HepG2 (cell line): Measurements from ENCODE around the gene MT1A. TPM values are rescaled to one million over a fixed set of nuclear protein-coding genes. Genes with fewer than 3 reads are reported as not detected.
A peak's percentile ranks its signal among the peaks of the same experiment; 100 is the strongest.

Experiments
- FOXO1 ChIP-seq: sonication (generic); formaldehyde crosslinking; IDR thresholded peaks from 2 replicates; pipeline ENCODE4 v1.4.0; 2020; ENCODE audit warnings: missing genetic modification reagents
- GATAD2A ChIP-seq: IDR thresholded peaks from 2 replicates; pipeline ENCODE4 v1.6.1; 2016
- GLMP ChIP-seq: sonication (generic); formaldehyde crosslinking; IDR thresholded peaks from 2 replicates; pipeline ENCODE4 v1.9.0; 2021; ENCODE audit warnings: missing genetic modification reagents, mild to moderate bottlenecking, borderline replicate concordance
- HES4 ChIP-seq: sonication (generic); formaldehyde crosslinking; IDR thresholded peaks from 2 replicates; pipeline ENCODE4 v1.9.0; 2021; ENCODE audit warnings: mild to moderate bottlenecking, missing genetic modification reagents, borderline replicate concordance
- LCORL ChIP-seq, 2 experiments: fragments of 450-650 bp in 1 of 2; sonication (generic) in 1 of 2; formaldehyde crosslinking in 1 of 2; IDR thresholded peaks; 2 replicates each; pipeline versions ENCODE4 v1.5.0 to v1.6.1; 2017 to 2020; ENCODE audit warnings: antibody characterized with exemption in 1 of 2, missing genetic modification reagents in 1 of 2
- MED13 ChIP-seq: sonication (generic); formaldehyde crosslinking; IDR thresholded peaks from 2 replicates; pipeline ENCODE4 v1.5.0; 2020; ENCODE audit warnings: missing genetic modification reagents
- MED8 ChIP-seq: sonication (generic); formaldehyde crosslinking; IDR thresholded peaks from 2 replicates; pipeline ENCODE4 v1.8.1; 2023; ENCODE audit warnings: mild to moderate bottlenecking, missing genetic modification reagents; ENCODE audit not compliant: insufficient replicate concordance
- MIXL1 ChIP-seq: IDR thresholded peaks from 2 replicates; pipeline ENCODE4 v1.6.1; 2016
- MTERF4 ChIP-seq: sonication (generic); formaldehyde crosslinking; IDR thresholded peaks from 2 replicates; pipeline ENCODE4 v1.8.0; 2023; ENCODE audit warnings: mild to moderate bottlenecking, missing genetic modification reagents
- MYC ChIP-seq: sonication (generic); formaldehyde crosslinking; IDR thresholded peaks from 2 replicates; pipeline ENCODE4 v1.9.0; 2021; ENCODE audit warnings: missing genetic modification reagents, borderline replicate concordance
- NFATC3 ChIP-seq: sonication (generic); formaldehyde crosslinking; IDR thresholded peaks from 2 replicates; pipeline ENCODE4 v1.5.1; 2020; ENCODE audit warnings: mild to moderate bottlenecking, missing genetic modification reagents
- NFE2L1 ChIP-seq: sonication (generic); formaldehyde crosslinking; IDR thresholded peaks from 2 replicates; pipeline ENCODE4 v1.4.0; 2020; ENCODE audit warnings: missing genetic modification reagents, mild to moderate bottlenecking, borderline replicate concordance
- NKX3-1 ChIP-seq: sonication (generic); formaldehyde crosslinking; IDR thresholded peaks from 2 replicates; pipeline ENCODE4 v1.5.0; 2020; ENCODE audit warnings: missing genetic modification reagents
- RARG ChIP-seq: sonication (generic); formaldehyde crosslinking; IDR thresholded peaks from 2 replicates; pipeline ENCODE4 v1.4.0; 2020; ENCODE audit warnings: low read depth, mild to moderate bottlenecking, missing genetic modification reagents
- RFX1 ChIP-seq: fragments of 450-650 bp; IDR thresholded peaks from 2 replicates; pipeline ENCODE4 v1.6.1; 2017
- TARDBP ChIP-seq: sonication (generic); formaldehyde crosslinking; IDR thresholded peaks from 2 replicates; pipeline ENCODE4 v1.8.0; 2022; ENCODE audit warnings: mild to moderate bottlenecking, missing genetic modification reagents
- TSC22D2 ChIP-seq: sonication (generic); formaldehyde crosslinking; IDR thresholded peaks from 2 replicates; pipeline ENCODE4 v1.5.1; 2020; ENCODE audit warnings: missing genetic modification reagents, mild to moderate bottlenecking, borderline replicate concordance
- ZC3H13 ChIP-seq: sonication (generic); formaldehyde crosslinking; IDR thresholded peaks from 2 replicates; pipeline ENCODE4 v1.8.1; 2023; ENCODE audit warnings: mild to moderate bottlenecking, missing genetic modification reagents, moderate library complexity
- ZFY ChIP-seq: sonication (generic); formaldehyde crosslinking; IDR thresholded peaks from 2 replicates; pipeline ENCODE4 v1.4.0; 2020; ENCODE audit warnings: missing genetic modification reagents
- ZMYM2 ChIP-seq: sonication (generic); formaldehyde crosslinking; IDR thresholded peaks from 2 replicates; pipeline ENCODE4 v1.8.0; 2022; ENCODE audit warnings: mild to moderate bottlenecking, missing genetic modification reagents
- ZMYM4 ChIP-seq: sonication (generic); formaldehyde crosslinking; IDR thresholded peaks from 2 replicates; pipeline ENCODE4 v1.8.1; 2023; ENCODE audit warnings: mild to moderate bottlenecking, missing genetic modification reagents
- ZNF30 ChIP-seq: sonication (generic); formaldehyde crosslinking; IDR thresholded peaks from 2 replicates; pipeline ENCODE4 v1.5.0; 2020; ENCODE audit warnings: mild to moderate bottlenecking, missing genetic modification reagents
- ZNF383 ChIP-seq: sonication (generic); formaldehyde crosslinking; IDR thresholded peaks from 2 replicates; pipeline ENCODE4 v1.4.0; 2020; ENCODE audit warnings: missing genetic modification reagents, mild to moderate bottlenecking, borderline replicate concordance
- ZNF563 ChIP-seq: sonication (generic); formaldehyde crosslinking; IDR thresholded peaks from 2 replicates; pipeline ENCODE4 v1.8.0; 2022; ENCODE audit warnings: mild to moderate bottlenecking, moderate library complexity, missing genetic modification reagents
- ZNF564 ChIP-seq: sonication (generic); formaldehyde crosslinking; IDR thresholded peaks from 2 replicates; pipeline ENCODE4 v1.8.1; 2023; ENCODE audit warnings: mild to moderate bottlenecking, missing genetic modification reagents
- ZNF589 ChIP-seq: sonication (generic); formaldehyde crosslinking; conservative IDR thresholded peaks from 2 replicates; pipeline ENCODE4 v1.8.0; 2022; ENCODE audit warnings: mild to moderate bottlenecking, moderate library complexity, missing genetic modification reagents
- ZNF816 ChIP-seq: sonication (generic); formaldehyde crosslinking; IDR thresholded peaks from 2 replicates; pipeline ENCODE4 v1.8.0; 2022; ENCODE audit warnings: missing genetic modification reagents, mild to moderate bottlenecking, borderline replicate concordance
- ZSCAN12 ChIP-seq: sonication (generic); formaldehyde crosslinking; IDR thresholded peaks from 2 replicates; pipeline ENCODE4 v1.9.0; 2021; ENCODE audit warnings: mild to moderate bottlenecking, missing genetic modification reagents
- polyA plus RNA-seq, 8 experiments: library from polyadenylated mRNA; depleted of rRNA in 3 of 8; stranded (reverse) in 7 of 8; unstranded in 1 of 8; fragments of >200 nt; fragmentation: Illumina TruSeq in 4 of 8; extraction: Trizol in 4 of 8; gene quantifications; 2 replicates each; pipeline versions ENCODE4 v1.2.1 to v1.2.3, GENCODE V29; 2011 to 2016; ENCODE audit warnings: low read depth in 4 of 8, missing spikeins in 1 of 8, mixed read lengths in 1 of 8; ENCODE audit not compliant: insufficient read depth in 1 of 8
- total RNA-seq, 5 experiments: library from RNA; depleted of rRNA; stranded (reverse); fragments of >200 nt; fragmentation: Illumina TruSeq; extraction: Trizol; gene quantifications; 2 replicates each; pipeline ENCODE4 v1.2.3, GENCODE V29; 2016; ENCODE audit warnings: low read depth in 1 of 5
- TF ChIP-seq, protein P1 (sequence below): IDR thresholded peaks from 2 replicates; pipeline ENCODE4 v1.6.1; 2016; ENCODE audit warnings: missing compliant biosample characterization, missing genetic modification reagents, borderline replicate concordance

MT1A gene
- total and polyA plus RNA-seq, 2 of the 13 experiments (the other 11 are each of a cell fraction or from before 2014, with no cell fraction given): 8.3 to 10.4 TPM

DNA sequence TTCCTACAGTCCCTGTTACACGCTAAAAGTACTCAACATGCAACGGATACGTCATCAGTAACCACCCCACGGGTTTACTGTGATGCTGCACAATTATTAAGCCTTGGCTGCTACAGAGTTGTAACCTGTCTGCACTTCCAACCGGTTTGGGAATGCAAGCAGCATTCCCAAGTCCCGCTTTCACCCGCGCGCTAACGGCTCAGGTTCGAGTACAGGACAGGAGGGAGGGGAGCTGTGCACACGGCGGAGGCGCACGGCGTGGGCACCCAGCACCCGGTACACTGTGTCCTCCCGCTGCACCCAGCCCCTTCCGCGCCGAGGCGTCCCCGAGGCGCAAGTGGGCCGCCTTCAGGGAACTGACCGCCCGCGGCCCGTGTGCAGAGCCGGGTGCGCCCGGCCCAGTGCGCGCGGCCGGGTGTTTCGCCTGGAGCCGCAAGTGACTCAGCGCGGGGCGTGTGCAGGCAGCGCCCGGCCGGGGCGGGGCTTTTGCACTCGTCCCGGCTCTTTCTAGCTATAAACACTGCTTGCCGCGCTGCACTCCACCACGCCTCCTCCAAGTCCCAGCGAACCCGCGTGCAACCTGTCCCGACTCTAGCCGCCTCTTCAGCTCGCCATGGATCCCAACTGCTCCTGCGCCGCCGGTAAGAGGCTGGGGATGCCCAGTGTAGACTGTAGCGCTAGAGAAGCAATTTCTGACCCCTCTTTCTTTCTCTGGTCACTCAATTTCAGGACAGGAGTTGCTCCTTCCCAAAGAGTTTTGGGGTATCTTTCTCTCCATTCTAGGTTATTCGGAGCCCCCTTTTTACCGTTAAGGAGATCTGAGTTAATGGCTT is 30.2 kb upstream of the MT1A start, which contains the start of gene MT2A (continued):
- TF ChIP-seq MED8 (CRISPR knock-in tag) (peak; percentile 92), GLMP (CRISPR knock-in tag) (0 out of 2 replicates have a peak, but pooled peaks have one; percentile 74), NKX3-1 (CRISPR knock-in tag) (peak; percentile 83), HES4 (CRISPR knock-in tag) (peak; percentile 81; the same call in 1 of the 2 replicates), MED13 (CRISPR knock-in tag) (peak; percentile 96), RARG (CRISPR knock-in tag) (no peak), ZC3H13 (peak; percentile 87), MTERF4 (peak; percentile 94), ZNF816 (CRISPR knock-in tag) (peak; percentile 46), MIXL1 (CRISPR knock-in tag) (no peak; the same call in 1 of the 2 replicates), ZSCAN12 (CRISPR knock-in tag) (peak; percentile 93; the same call in 1 of the 2 replicates), ZMYM2 (CRISPR knock-in tag) (0 out of 2 replicates have a peak, but pooled peaks have one; percentile 61), TSC22D2 (CRISPR knock-in tag) (no peak; the same call in 1 of the 2 replicates), FOXO1 (peak; percentile 73; the same call in 1 of the 2 replicates), LCORL (IDR thresholded peaks at IDR 0.05) (no peak), LCORL (CRISPR knock-in tag; IDR thresholded peaks at IDR 0.05) (peak; percentile 75; the same call in 1 of the 2 replicates), MYC (CRISPR knock-in tag) (peak; percentile 88), RFX1 (no peak), GATAD2A (CRISPR knock-in tag) (peak; percentile 59), TARDBP (peak; percentile 38), ZNF589 (CRISPR knock-in tag) (peak; percentile 89; the same call in 1 of the 2 replicates), ZMYM4 (CRISPR knock-in tag) (peak; percentile 26; the same call in 1 of the 2 replicates), ZNF564 (peak; percentile 93), NFE2L1 (CRISPR knock-in tag) (peak; percentile 88; the same call in 1 of the 2 replicates), ZNF383 (CRISPR knock-in tag) (no peak; the same call in 1 of the 2 replicates), ZNF30 (CRISPR knock-in tag) (no peak), ZNF563 (CRISPR knock-in tag) (peak; percentile 96), NFATC3 (CRISPR knock-in tag) (no peak), ZFY (CRISPR knock-in tag) (peak; percentile 93)
- TF ChIP-seq, protein P1, sequence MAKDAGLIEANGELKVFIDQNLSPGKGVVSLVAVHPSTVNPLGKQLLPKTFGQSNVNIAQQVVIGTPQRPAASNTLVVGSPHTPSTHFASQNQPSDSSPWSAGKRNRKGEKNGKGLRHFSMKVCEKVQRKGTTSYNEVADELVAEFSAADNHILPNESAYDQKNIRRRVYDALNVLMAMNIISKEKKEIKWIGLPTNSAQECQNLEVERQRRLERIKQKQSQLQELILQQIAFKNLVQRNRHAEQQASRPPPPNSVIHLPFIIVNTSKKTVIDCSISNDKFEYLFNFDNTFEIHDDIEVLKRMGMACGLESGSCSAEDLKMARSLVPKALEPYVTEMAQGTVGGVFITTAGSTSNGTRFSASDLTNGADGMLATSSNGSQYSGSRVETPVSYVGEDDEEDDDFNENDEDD (CRISPR knock-in tag): peak; percentile 79; the same call in 1 of the 2 replicates
